HEK293 (cell line): ENCODE results near the gene CELA2A.

Experiments used
- CTCF ChIP-seq: fragments of 450-650 bp; formaldehyde crosslinking; IDR thresholded peaks from 2 replicates; pipeline ENCODE4 v1.5.1; 2016; ENCODE audit warnings: missing biosample characterization, missing genetic modification characterization
- GLI2 ChIP-seq: fragments of 450-650 bp; formaldehyde crosslinking; IDR thresholded peaks from 2 replicates; pipeline ENCODE4; 2017; ENCODE audit warnings: missing biosample characterization, missing genetic modification characterization, low read depth, borderline replicate concordance
- KLF1 ChIP-seq: fragments of 450-650 bp; formaldehyde crosslinking; IDR thresholded peaks from 2 replicates; pipeline ENCODE4 v1.5.1; 2016; ENCODE audit warnings: missing biosample characterization, missing genetic modification characterization
- MZF1 ChIP-seq: fragments of 450-650 bp; formaldehyde crosslinking; IDR thresholded peaks from 2 replicates; pipeline ENCODE4 v1.5.1; 2017; ENCODE audit warnings: missing biosample characterization, missing genetic modification characterization, borderline replicate concordance
- SETDB1 ChIP-seq: IDR thresholded peaks from one replicate; pipeline ENCODE4 v1.6.1; 2017; ENCODE audit warnings: mild to moderate bottlenecking, low read length, moderate library complexity, mixed read lengths; ENCODE audit not compliant: insufficient read length
- ZNF24 ChIP-seq: fragments of 450-650 bp; formaldehyde crosslinking; IDR thresholded peaks from 2 replicates; pipeline ENCODE4 v1.5.1; 2016; ENCODE audit warnings: missing biosample characterization, missing genetic modification characterization
- ZNF274 ChIP-seq, 2 experiments: fragments of 200-500 bp in 1 of 2; fragments of 450-650 bp in 1 of 2; sonication (Bioruptor generic) in 1 of 2; formaldehyde crosslinking in 1 of 2; IDR thresholded peaks; 2 replicates each; pipeline versions ENCODE4 v1.5.1 to v1.6.1; 2014 to 2016; ENCODE audit warnings: borderline replicate concordance in 1 of 2, inconsistent platforms in 1 of 2, low read length in 1 of 2, missing biosample characterization in 1 of 2, missing genetic modification characterization in 1 of 2
- ZNF362 ChIP-seq: fragments of 450-650 bp; formaldehyde crosslinking; IDR thresholded peaks from 2 replicates; pipeline ENCODE4 v1.5.1; 2016; ENCODE audit warnings: missing biosample characterization, missing genetic modification characterization

- TF ChIP-seq CTCF (no peak), ZNF362 (tag by site-specific recombination) (no peak), ZNF24 (tag by site-specific recombination) (no peak), MZF1 (tag by site-specific recombination) (no peak), KLF1 (tag by site-specific recombination) (no peak), ZNF274 (IDR thresholded peaks at IDR 0.05; ENCODE audit: low read length) (no peak), ZNF274 (tag by site-specific recombination; IDR thresholded peaks at IDR 0.05; ENCODE audit: borderline replicate concordance) (no peak), SETDB1 (no peak), GLI2 (tag by site-specific recombination) (no peak)
These were observed 11.8 kb upstream of the CELA2A start for GRCh38 chr1:15444468-15445389.
